Eye (tissue), 1 donor: ENCODE measurements around the gene SESN1.
"Not testable (repeated sequence)": the region's sequence is repeated elsewhere in the genome, so short reads cannot be mapped to it uniquely, and the experiment has no call there.

ENCODE experiments used
- DNase-seq: peaks from one replicate; pipeline ENCODE4 v3.0.0-alpha.2; 2015

Gene SESN1

GRCh38 chr6:109094416-109095035 lies at the start of gene SESN1:
Gene SESN1, minus strand, starts transcription at chr6:109094846. Its CDS starts 773 bp downstream, at chr6:109094073.
- peak; percentile 95 for DNase-seq

GRCh38 chr6:109143191-109143590 lies 48.5 kb upstream of the SESN1 start:
- no peak for DNase-seq

- not testable (repeated sequence) for DNase-seq
These were observed 47.4 kb upstream of the SESN1 start for GRCh38 chr6:109142067-109142466.

GRCh38 chr6:109139109-109139508 lies 44.5 kb upstream of the SESN1 start:
- DNase-seq: no peak

GRCh38 chr6:109136530-109136929 lies 41.9 kb upstream of the SESN1 start:
- not testable (repeated sequence) for DNase-seq

GRCh38 chr6:109136039-109136438 lies 41.4 kb upstream of the SESN1 start:
- DNase-seq: not testable (repeated sequence)

- DNase-seq: not testable (repeated sequence)
These were observed 41.0 kb upstream of the SESN1 start for GRCh38 chr6:109135600-109135999.

- no peak for DNase-seq
These were observed 35.4 kb upstream of the SESN1 start for GRCh38 chr6:109130065-109130464.

GRCh38 chr6:109125504-109125903 lies 30.9 kb upstream of the SESN1 start:
- no peak for DNase-seq

- no peak for DNase-seq
These were observed 29.6 kb upstream of the SESN1 start for GRCh38 chr6:109124219-109124618.

- DNase-seq: no peak
These were observed 26.8 kb upstream of the SESN1 start for GRCh38 chr6:109121411-109121810.

- peak; percentile 48 for DNase-seq
These were observed 24.3 kb upstream of the SESN1 start for GRCh38 chr6:109118871-109119354.

GRCh38 chr6:109118337-109118736 lies 23.7 kb upstream of the SESN1 start:
- peak; percentile 15 for DNase-seq

GRCh38 chr6:109117346-109118035 lies 22.8 kb upstream of the SESN1 start:
- DNase-seq: no peak

- not testable (repeated sequence) for DNase-seq
These were observed 18.0 kb upstream of the SESN1 start for GRCh38 chr6:109112663-109113062.

- DNase-seq: not testable (repeated sequence)
These were observed 15.0 kb upstream of the SESN1 start for GRCh38 chr6:109109663-109110062.

GRCh38 chr6:109105681-109106080 lies 11.0 kb upstream of the SESN1 start:
- no peak for DNase-seq

- no peak for DNase-seq
These were observed 9.9 kb upstream of the SESN1 start for GRCh38 chr6:109104512-109104911.

- no peak for DNase-seq
These were observed 9.3 kb upstream of the SESN1 start for GRCh38 chr6:109103942-109104341.

GRCh38 chr6:109102762-109103161 lies 8.1 kb upstream of the SESN1 start:
- no peak for DNase-seq

- DNase-seq: no peak
These were observed 3.0 kb upstream of the SESN1 start for GRCh38 chr6:109097661-109098060.

GRCh38 chr6:109096208-109096607 lies 1.6 kb upstream of the SESN1 start:
- no peak for DNase-seq

GRCh38 chr6:109095835-109096084 lies 1.1 kb upstream of the SESN1 start:
- DNase-seq: no peak

GRCh38 chr6:109095036-109095834 lies 589 bp upstream of the SESN1 start, which contains the start of gene CEP57L1:
Gene CEP57L1, plus strand, starts transcription at chr6:109095507. Its CDS starts 49,715 bp downstream, at chr6:109145222.
- DNase-seq: peak; percentile 99
